Eye (tissue), 1 donor: ENCODE results near the gene EPHB1.
"Not testable (repeated sequence)": the region's sequence is repeated elsewhere in the genome, so short reads cannot be mapped to it uniquely, and the experiment has no call there.

Experiments
- DNase-seq: peaks from one replicate; pipeline ENCODE4 v3.0.0-alpha.2; 2015

EPHB1 gene

GRCh38 chr3:134777341-134777740 lies 17.7 kb upstream of the EPHB1 start:
- no peak for DNase-seq

DNA sequence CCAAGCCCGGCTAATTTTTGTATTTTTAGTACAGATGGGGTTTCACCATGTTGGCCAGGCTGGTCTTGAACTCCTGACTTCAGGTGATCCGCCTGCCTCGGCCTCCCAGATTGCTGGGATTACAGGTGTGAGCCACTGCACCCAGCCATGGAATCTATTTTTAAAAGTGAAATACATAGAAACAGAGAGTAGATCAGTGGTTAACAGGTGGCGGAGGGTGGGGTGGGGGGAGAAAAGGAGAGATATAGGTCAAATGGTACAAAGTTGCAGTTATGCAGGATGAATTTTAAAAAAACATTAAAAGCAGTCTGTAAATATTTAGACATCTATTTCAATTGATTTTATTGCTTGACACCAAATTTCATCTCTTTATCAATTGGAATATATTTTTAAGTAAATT lies 6.8 kb upstream of the EPHB1 start:
- DNase-seq, result not testable (repeated sequence)

- no peak for DNase-seq
Measured at GRCh38 chr3:134790065-134790464, 5.0 kb upstream of the EPHB1 start.

GRCh38 chr3:134791992-134792391 lies 3.1 kb upstream of the EPHB1 start:
- DNase-seq, result no peak

- DNase-seq, result no peak
Measured at GRCh38 chr3:134792700-134793099, 2.4 kb upstream of the EPHB1 start.

- no peak for DNase-seq
Measured at GRCh38 chr3:134793562-134793961, 1.5 kb upstream of the EPHB1 start.

GRCh38 chr3:134794323-134794722 lies 737 bp upstream of the EPHB1 start:
- DNase-seq, result no peak

GRCh38 chr3:134795746-134796280 lies 753 bp downstream of the EPHB1 start:
- DNase-seq, result peak; percentile 71

DNA sequence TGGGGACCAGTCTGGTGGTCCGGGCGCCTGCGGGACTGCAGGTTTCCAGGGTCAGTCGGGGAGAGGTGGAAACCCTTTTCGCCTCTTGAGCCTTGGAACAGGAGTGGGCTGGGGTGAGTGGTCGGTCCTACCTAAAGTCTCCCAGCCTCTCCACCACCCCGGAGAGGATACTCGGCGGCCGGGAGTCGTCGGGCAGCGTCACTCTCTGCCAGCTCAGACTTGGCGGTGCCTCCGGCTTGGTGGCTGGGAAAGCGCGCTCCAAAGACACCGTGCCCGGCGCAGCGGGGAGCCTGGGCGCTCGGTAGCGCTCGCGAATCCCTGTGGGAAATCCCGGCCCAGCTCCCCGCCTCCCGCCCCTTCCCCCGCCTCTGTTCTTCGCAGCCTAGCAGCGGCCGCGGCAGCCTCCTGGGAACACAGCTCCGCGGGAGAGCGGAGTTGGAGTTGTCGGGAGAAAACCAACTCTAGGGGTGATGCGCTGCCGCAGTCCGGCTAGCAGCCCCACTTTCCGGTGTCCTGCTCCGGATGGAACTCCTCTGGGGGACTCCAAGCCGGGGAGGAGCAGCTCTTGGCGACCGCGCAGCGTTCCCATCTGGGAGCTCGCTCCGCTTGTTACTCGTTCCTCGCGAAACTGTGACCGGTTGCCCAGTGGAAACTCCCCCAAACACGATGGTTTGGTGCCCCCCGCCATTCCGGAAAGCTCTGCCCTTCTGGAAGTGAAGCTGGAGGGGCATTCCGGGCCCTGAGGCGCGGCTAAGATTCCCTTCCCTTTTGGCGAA lies 1.4 kb downstream of the EPHB1 start:
- DNase-seq, result peak; percentile 74

DNA sequence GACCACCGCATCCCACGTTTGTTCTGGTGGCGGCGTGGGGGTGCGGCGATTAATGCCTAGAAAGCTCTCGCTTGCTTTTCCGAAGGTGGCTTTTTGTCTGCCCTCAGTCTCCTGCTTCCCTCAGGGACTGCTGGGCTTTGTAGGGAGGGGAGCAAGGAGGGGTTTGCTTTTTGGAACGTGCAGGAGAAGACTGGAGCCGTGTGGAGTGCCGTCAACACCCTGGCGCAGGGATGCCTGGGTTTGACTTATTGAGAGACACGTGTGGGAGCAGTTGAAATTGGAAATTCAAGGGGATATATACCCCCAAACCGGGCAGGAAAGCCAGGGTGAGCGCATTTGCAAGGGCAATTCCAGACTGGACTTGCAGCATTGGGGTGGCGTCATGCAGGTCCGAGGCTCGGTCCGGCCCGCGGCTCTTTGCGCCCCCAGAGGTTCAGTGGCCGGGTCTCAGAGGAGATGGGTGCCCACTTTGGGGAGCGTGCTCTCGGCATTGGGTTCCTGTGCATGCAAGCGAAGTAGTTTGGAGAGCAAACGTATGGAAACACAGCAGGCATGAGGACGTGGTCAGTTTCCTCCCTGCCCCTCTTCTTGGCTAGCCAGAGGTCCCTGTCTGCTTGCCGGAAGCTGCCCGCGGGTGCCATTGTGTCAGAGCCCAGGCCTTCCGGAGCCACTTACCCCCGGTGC lies 2.1 kb downstream of the EPHB1 start:
- peak; percentile 56 for DNase-seq

DNA sequence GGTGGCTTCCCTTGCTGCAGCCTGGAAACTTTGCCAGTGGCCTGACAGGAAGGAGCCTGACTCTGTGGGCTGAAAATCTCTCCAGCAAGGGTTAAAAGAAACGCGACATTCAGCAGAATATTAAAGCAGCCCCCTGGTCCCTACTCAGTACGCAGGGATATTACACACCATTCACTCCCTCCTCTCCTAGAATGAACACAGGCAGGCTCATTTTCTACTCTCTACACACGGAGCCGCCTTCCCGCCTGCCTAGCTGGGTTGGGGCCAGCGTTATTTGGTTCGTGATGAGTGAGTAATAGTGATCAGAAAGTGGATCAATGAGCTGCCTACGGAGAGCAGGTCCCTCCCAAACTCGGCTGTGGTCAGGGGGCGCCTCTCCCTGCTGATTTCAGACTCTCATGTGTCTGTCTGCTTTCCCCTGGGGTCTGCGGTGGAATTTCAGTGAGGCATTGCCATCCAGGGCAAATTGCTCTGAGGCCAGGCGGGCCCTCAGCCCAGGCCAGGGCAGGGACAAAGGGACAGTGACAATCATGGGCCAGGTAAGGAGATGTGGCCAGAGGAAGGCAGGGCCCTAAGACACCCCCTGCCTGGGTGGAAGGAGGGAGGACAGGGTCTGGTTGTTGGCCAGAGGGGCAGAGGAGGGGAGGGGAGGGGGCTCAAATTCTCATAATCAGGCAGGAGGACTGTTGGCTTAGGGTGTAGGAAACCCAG lies 2.8 kb downstream of the EPHB1 start:
- peak; percentile 37 for DNase-seq

- DNase-seq, result no peak
Measured at GRCh38 chr3:134798681-134799311, 3.7 kb downstream of the EPHB1 start.

GRCh38 chr3:134799393-134799792 lies 4.3 kb downstream of the EPHB1 start:
- no peak for DNase-seq

GRCh38 chr3:134801204-134801958 lies 6.3 kb downstream of the EPHB1 start:
- DNase-seq, result no peak

DNA sequence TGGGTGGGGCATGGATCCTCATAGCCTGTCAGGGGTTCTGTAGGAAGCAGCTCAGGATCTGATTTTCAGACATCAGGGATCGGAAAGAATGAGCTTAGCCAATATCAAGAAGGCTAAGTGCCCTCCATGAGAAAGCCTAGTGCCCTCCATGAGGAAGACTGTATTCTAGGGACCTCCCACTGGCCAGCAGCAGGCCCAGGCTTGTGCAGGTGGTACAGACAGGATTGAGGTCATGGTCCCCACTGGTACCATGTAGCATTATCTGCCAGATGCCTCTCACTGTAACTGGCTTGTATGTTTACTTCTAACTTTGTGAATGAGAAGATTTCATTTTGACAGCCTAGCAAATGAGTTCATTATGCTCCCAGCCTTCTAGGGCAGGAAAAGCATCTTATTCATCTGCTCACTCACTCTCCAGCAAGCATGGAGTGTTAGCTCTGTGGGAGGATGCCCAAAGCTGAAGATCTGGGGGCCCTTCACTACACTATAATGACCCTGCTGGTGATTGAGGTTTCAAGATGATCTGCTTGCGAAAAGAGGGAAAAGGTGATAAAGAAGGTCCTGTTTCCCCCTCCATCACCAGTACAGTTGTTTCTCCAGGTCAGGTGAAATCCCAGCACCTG lies 7.5 kb downstream of the EPHB1 start:
- DNase-seq, result no peak

GRCh38 chr3:134803051-134803505 lies 8.0 kb downstream of the EPHB1 start:
- no peak for DNase-seq

DNA sequence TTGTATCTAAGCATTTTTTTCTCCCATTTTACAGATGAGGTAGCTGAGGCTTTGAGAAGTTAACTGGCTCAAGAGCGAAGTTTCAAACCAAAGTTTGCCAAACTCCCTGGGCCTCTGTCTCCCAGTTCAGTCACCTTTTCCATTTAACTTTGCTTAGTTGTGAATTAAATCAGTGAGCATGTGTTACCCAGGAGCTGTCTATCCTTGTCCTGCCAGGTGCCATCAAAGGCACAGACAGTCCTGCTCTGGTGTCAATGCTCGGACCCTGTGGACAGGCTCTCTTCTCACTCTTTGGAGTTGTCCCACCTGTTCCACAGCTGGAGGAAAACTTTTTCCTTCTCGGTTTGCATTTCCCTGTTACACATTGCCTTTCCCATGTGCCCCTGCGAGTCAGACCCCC lies 8.6 kb downstream of the EPHB1 start:
- no peak for DNase-seq

DNA sequence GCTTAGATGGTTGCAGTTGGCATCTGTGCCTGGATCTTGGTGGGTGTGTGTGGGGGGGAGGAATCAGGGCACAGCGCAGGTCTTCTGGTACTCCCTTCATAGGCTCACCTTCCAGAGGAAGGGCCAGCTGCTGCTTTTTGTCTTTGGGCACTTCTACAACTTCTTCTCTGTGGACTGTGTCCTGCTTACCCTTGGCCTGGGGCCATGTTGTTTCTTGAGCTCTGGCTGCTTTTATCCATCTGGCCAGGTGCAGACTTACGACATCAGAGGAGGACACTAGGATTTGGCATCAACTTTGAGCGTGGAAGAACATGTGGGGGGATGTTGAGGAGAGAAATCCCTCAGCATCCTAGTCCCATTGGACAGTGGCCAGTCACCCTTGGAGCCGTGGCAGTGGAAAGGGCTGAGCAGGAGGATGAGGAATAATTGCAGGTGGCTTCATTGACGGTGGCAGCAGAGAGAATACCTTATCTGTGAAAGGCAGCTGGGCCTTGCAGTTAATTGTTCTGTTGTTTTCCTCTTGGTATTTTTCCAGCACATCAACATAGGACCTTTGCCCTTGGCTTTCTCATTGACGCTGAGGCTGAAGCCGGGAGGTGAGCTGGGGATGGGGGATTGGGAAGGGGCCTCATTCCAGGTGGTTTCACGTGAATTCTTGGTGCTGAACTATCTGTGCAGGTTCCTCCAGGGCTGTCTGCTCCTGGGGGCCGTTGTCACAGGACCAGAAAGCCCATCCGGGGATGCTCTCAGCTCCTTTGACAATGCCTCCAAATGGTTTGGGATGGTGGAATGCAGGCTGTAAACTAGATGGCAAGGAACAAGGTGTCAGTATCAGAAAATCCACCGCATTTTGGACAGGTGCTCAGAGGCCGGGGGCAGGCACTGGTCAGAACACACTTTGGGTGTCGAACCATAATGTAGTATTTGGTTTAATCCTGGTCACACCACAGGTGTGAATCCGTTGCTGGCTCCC lies 9.7 kb downstream of the EPHB1 start:
- no peak for DNase-seq

DNA sequence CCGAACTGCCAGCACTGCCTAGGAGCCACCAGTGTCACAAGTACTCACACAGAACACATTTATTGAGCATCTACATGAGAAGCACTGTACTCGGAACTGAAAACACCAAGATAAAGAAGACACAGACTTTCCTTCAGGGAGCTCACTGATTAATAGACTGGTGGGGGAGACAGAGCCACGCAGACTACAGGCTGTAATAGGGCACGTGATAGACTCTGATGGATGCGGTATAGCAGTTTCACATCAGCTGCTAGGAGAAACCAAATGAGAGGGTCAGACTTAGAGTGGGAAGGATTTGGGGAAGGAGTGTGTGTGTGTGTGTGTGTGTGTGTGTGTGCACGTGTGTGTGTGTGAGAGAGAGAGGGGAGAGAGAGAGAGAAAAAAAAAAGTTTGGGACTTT lies 12.1 kb downstream of the EPHB1 start:
- DNase-seq, result no peak

GRCh38 chr3:134808835-134809234 lies 13.8 kb downstream of the EPHB1 start:
- DNase-seq, result no peak
